Psoas muscle (tissue), 8 donors: Measurements from ENCODE around the gene HPCA. TPM values are rescaled to one million over a fixed set of nuclear protein-coding genes. Genes with fewer than 3 reads are reported as not detected.

Experiments used
- ATAC-seq, 4 donors: fragments of 200-7000 bp; cut with Tn5 transposase; one replicate each; pipeline ENCODE4 v1.9.1; 2020; ENCODE audit warnings: moderate library complexity in 3 of 4, mild to moderate bottlenecking in 2 of 4
- DNase-seq, 2 donors: peaks; one replicate each; pipeline ENCODE4 v3.0.0-alpha.2; 2020
- H3K27ac ChIP-seq: fragments of 200-600 bp; one replicate; pipeline ENCODE4 v1.8.0; 2022
- H3K27me3 ChIP-seq, 3 donors: fragments of 200-600 bp in 1 of 3; one replicate each; pipeline versions ENCODE4 v1.6.1 to v1.8.0; 2013 to 2022; ENCODE audit warnings: low read length in 2 of 3, mild to moderate bottlenecking in 2 of 3, moderate library complexity in 1 of 3; ENCODE audit not compliant: insufficient read depth in 3 of 3
- H3K36me3 ChIP-seq, 2 donors: fragments of 200-600 bp in 1 of 2; one replicate each; pipeline versions ENCODE4 v1.6.1 to v1.8.0; 2013 to 2022; ENCODE audit warnings: low read depth in 1 of 2, mild to moderate bottlenecking in 1 of 2, moderate library complexity in 1 of 2; ENCODE audit not compliant: insufficient read depth in 1 of 2
- H3K4me1 ChIP-seq: fragments of 200-600 bp; one replicate; pipeline ENCODE4 v1.8.0; 2022
- H3K4me3 ChIP-seq: fragments of 200-600 bp; one replicate; pipeline ENCODE4 v1.8.0; 2022; ENCODE audit warnings: mild to moderate bottlenecking
- H3K9me3 ChIP-seq: fragments of 200-600 bp; one replicate; pipeline ENCODE4 v1.8.0; 2022
- CTCF ChIP-seq: fragments of 200-600 bp; IDR thresholded peaks from one replicate; pipeline ENCODE4 v1.8.0; 2022; ENCODE audit warnings: antibody characterized with exemption
- WGBS, 3 donors: extraction: QIAGEN DNeasy Blood & Tissue Kit; methylation state at CpG; one replicate each; pipeline versions ENCODE4 v1.1.6 to v1.1.7; 2013; 5-methylcytosine and 5-hydroxymethylcytosine counted together
- intact Hi-C, 2 donors: fragments of 100-400 bp; cut with DNase I; formaldehyde crosslinking; loops; one replicate each; pipeline versions ENCODE4 v1.11.0 to v1.14.2; 2022
- polyA plus RNA-seq, 3 donors: library from polyadenylated mRNA; stranded (reverse); fragments of 200-250 nt; gene quantifications; one replicate each; pipeline ENCODE4 v1.2.3, GENCODE V29; 2013
- total RNA-seq, 4 donors: library from RNA; stranded (reverse); fragmentation: NEBNext Ultra II Directional in 2 of 4; extraction: Animal tissue kit (Norgen Biotek cat#: 25700) in 2 of 4; gene quantifications; one replicate each; pipeline versions ENCODE4 v1.2.1 to v1.2.4, GENCODE V29; 2021 to 2023
- donor health status: healthy with polysubstance abuse.
- donor health status: DM: no; HTN: no; CAD: no; lungs with moderate emphysema.
- donor health status: Bipolar disorder and iron deficiency.
- donor health status: healthy.
- donor health status: DM: yes; HTN: yes; CAD: no.
- donor health status: DM: no; HTN: no; CAD: no.
- donor health status: DM: no; HTN: no; CAD: no.
- donor health status: DM: yes; HTN: yes; CAD: no.

Gene HPCA
- total and polyA plus RNA-seq, 7 donors, result 0.22 TPM; not detected in 6

DNA sequence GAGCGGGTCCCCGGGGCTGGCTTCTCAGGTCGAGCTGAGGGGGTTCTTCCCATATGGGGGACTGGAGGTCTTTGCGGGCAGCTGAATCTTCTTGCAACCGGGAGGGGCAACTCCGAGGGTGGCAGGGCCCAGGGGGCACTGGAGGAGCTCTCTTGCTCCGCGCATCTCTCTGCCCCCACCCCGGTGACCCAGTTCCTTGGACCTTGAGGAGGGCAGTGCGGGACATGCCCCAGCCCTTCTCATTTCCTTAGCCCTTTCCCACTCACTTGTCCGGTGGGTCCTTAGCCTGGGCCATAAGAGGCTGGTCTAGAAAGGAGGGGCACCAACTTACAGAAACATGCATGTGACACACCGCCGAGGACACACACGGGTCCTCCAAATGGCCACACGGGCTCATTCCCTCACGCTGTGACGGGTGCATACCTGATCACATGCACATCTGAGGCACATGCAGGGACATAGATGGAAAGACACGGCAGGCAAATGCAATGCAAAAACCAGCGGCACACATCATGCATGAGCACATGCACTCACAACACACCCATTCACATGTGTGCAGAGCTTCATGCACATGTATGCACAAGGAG, 630 bp downstream of the HPCA start:
- Histone ChIP-seq H3K9me3 (no peaks in the 10 kb centered on the region), H3K27me3 (peaks cover 0 to 43% (median 22%) of the 10 kb centered on the region in 3 donors), H3K27ac (no peak overlapping the region), H3K4me1 (peaks cover 6% of the 10 kb centered on the region), H3K4me3 (no peak overlapping the region), H3K36me3 (no peaks in the 10 kb centered on the region)
- intact Hi-C loops, result no loop called here
- no peak for TF ChIP-seq CTCF
- ATAC-seq, result no peak
- no peak for DNase-seq
- 34 to 41% (median 39%) methylated on average over 19 of the region's 19 CpGs for WGBS, 3 donors

DNA sequence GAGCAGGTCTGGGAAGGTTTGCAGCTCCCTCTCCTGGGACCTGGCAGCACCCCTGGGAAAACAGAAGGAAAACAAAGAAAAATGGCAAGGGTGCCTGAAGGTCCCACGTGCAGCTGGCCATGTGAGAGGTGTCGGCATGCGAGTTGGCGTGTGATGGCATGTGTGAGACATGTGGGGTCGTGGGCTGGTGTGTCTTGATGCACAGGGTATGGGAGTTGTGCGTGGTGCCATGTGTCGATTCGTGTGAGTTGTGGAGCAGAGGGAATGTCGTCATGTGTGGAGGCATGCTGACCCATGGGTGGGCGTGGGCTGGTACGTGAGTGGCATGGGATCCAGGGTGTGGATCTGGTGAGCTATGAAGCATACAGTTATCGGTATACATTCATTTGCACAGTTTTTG, 1.3 kb downstream of the HPCA start:
- intact Hi-C loops, result no loop called here
- Histone ChIP-seq H3K9me3 (no peaks in the 10 kb centered on the region), H3K27ac (no peak overlapping the region), H3K4me3 (no peak overlapping the region), H3K36me3 (no peaks in the 10 kb centered on the region), H3K27me3 (peaks cover 0 to 50% (median 23%) of the 10 kb centered on the region in 3 donors), H3K4me1 (no peaks in the 10 kb centered on the region)
- 70% methylated on average over 12 of the region's 12 CpGs for WGBS, 3 donors
- TF ChIP-seq CTCF, result no peak
- no peak for DNase-seq
- ATAC-seq, result no peak

DNA sequence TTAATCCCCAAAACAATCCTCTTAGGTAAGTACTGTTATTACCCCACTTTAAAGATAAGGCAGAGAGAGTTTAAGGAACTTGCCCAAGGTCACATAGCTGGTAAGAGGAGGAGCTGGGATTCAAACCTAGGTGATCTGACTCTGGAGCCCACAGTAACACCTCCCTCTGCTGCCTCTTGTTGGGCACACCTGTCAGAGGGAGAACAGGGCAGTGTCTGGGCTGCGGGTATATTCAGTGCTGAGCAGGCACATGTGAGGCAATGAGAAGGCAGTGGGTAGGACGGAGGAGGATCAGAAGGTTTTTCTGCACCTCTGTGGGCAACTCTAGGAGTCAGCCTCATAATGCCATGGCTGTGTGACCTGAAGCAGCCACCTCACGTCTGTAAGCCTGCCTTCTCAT, 1.8 kb downstream of the HPCA start:
- TF ChIP-seq CTCF, result no peak
- intact Hi-C loops, result no loop called here
- DNase-seq (no peak), ATAC-seq (no peak)
- Histone ChIP-seq H3K36me3 (no peaks in the 10 kb centered on the region), H3K27ac (no peak overlapping the region), H3K4me3 (no peak overlapping the region), H3K9me3 (no peaks in the 10 kb centered on the region), H3K4me1 (no peaks in the 10 kb centered on the region), H3K27me3 (peaks cover 0 to 55% (median 28%) of the 10 kb centered on the region in 3 donors)
- 67 to 70% (median 68%) methylated on average over 3 of the region's 3 CpGs for WGBS, 3 donors

DNA sequence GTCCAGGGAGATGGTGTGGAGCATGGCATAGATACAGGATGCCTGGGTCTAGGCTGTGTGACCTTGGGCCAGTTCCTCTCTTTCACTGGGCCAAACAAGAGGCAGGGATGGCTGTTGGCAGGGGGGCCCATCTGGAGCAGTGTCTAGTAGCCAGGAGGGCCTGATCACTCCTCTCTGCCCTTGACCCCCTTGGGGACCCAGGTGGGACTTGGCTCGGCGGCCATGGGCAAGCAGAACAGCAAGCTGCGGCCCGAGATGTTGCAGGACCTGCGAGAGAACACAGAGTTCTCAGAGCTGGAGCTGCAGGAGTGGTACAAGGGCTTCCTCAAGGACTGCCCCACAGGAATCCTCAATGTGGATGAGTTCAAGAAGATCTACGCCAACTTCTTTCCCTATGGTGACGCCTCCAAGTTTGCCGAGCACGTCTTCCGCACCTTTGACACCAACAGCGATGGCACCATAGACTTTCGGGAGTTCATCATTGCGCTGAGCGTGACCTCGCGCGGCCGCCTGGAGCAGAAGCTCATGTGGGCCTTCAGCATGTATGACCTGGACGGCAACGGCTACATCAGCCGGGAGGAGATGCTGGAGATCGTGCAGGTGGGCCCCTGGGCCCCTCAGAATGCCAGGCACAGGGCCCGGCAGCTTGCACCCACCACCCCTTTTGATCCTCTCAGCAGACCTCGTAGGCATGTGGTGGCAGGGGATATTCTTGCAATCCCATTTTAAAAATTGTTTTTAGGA, 2.6 kb downstream of the HPCA start:
- no peak for TF ChIP-seq CTCF
- H3K27ac ChIP-seq, result no peak overlapping the region
- peaks cover 0 to 62% (median 30%) of the 10 kb centered on the region in 3 donors for H3K27me3 ChIP-seq
- 86 to 91% (median 90%) methylated on average over 24 of the region's 24 CpGs for WGBS, 3 donors
- ATAC-seq (no peak), DNase-seq (no peak)
- H3K4me3 ChIP-seq, result no peak overlapping the region
- H3K4me1 ChIP-seq, result no peaks in the 10 kb centered on the region
- no peaks in the 10 kb centered on the region for H3K36me3 ChIP-seq
- H3K9me3 ChIP-seq, result no peaks in the 10 kb centered on the region
- intact Hi-C loops, result no loop called here
